A673 (cell line): Measurements from ENCODE around the gene BPHL. TPM values are rescaled to one million over a fixed set of nuclear protein-coding genes. Genes with fewer than 3 reads are reported as not detected.

Experiments used
- BruUV-seq: library from RNA; stranded (reverse); fragments of 400-500 nt; replicated peaks from 2 replicates; lab custom pipeline; 2021; lab: Mats Ljungman, UMichigan
- CTCF ChIA-PET: fragments of 300-600 bp; sonication (Branson Sonifier 250); formaldehyde crosslinking; loops from one replicate; lab custom pipeline; 2022; ENCODE audit warnings: antibody characterized with exemption; lab: Charles Lee
- POLR2A ChIA-PET: fragments of 300-600 bp; sonication (Branson Sonifier 250); formaldehyde crosslinking; loops from one replicate; lab custom pipeline; 2022; ENCODE audit warnings: antibody characterized with exemption; ENCODE audit not compliant: low non-redundant PET; lab: Charles Lee
- DNase-seq: peaks from one replicate; pipeline ENCODE4 v3.0.0-alpha.2; 2015; ENCODE audit warnings: low spot score
- H3K27ac ChIP-seq: fragments of 200-600 bp; sonication (generic); 2 replicates; pipeline ENCODE4 v1.5.1; 2016; ENCODE audit warnings: mixed run types, low read depth, mild to moderate bottlenecking, mixed read lengths, antibody characterized with exemption, low read length; ENCODE audit not compliant: poor library complexity, severe bottlenecking
- H3K27me3 ChIP-seq: fragments of 200-600 bp; sonication (generic); replicated peaks from 2 replicates; pipeline ENCODE4 v1.6.1; 2017; ENCODE audit warnings: mixed run types, low read depth, mild to moderate bottlenecking, mixed read lengths, antibody characterized with exemption, low read length; ENCODE audit not compliant: insufficient read depth, poor library complexity
- H3K36me3 ChIP-seq: fragments of 200-600 bp; sonication (generic); 2 replicates; pipeline ENCODE4 v1.6.1; 2016; ENCODE audit warnings: mixed run types, mild to moderate bottlenecking, mixed read lengths, antibody characterized with exemption, low read length; ENCODE audit not compliant: insufficient read depth, poor library complexity, severe bottlenecking
- H3K4me1 ChIP-seq: fragments of 200-600 bp; sonication (generic); 2 replicates; pipeline ENCODE4 v1.6.1; 2017; ENCODE audit warnings: mixed run types, mild to moderate bottlenecking, mixed read lengths, antibody characterized with exemption, low read length; ENCODE audit not compliant: insufficient read depth, poor library complexity, severe bottlenecking
- H3K4me3 ChIP-seq: fragments of 200-600 bp; sonication (generic); 2 replicates; pipeline ENCODE4 v1.5.1; 2016; ENCODE audit warnings: low read depth, mixed run types, mild to moderate bottlenecking, mixed read lengths, low read length; ENCODE audit not compliant: poor library complexity, severe bottlenecking
- H3K9me3 ChIP-seq: fragments of 200-600 bp; sonication (generic); 2 replicates; pipeline ENCODE4 v1.6.1; 2016; ENCODE audit warnings: mixed run types, low read depth, mild to moderate bottlenecking, mixed read lengths, antibody characterized with exemption, low read length; ENCODE audit not compliant: poor library complexity, severe bottlenecking
- EZH2 ChIP-seq: fragments of 200-600 bp; sonication (generic); IDR thresholded peaks from 2 replicates; pipeline ENCODE4 v1.6.1; 2017; ENCODE audit warnings: borderline replicate concordance, low read depth, mild to moderate bottlenecking, mixed read lengths, antibody characterized with exemption, low read length; ENCODE audit not compliant: poor library complexity, severe bottlenecking
- intact Hi-C: fragments of 100-400 bp; cut with micrococcal nuclease; formaldehyde crosslinking; loops from one replicate; pipeline ENCODE4 v1.10.0; 2022; ENCODE audit not compliant: unreplicated experiment
- total RNA-seq: library from RNA; stranded (reverse); gene quantifications from 2 replicates; pipeline ENCODE4 v1.2.3, GENCODE V29; 2021
- TF ChIP-seq, protein P1 (sequence below): fragments of 300-800, 200-600 bp; sonication (generic); conservative IDR thresholded peaks from 2 replicates; pipeline ENCODE4 v1.5.1; 2017; ENCODE audit warnings: low read depth, mild to moderate bottlenecking, antibody characterized with exemption, low read length, moderate library complexity, mixed read lengths

Gene BPHL
- total RNA-seq, 1 experiment from 2014 or later, result 30.8 TPM

GRCh38 chr6:3193102-3193849, 74.8 kb downstream of the BPHL start:
- no peak for DNase-seq
- intact Hi-C loops, result no loop called here
- ChIA-PET POLR2A (no interaction called here), CTCF (no interaction called here)
- H3K36me3 ChIP-seq, result no peaks in the 10 kb centered on the region
- H3K4me3 ChIP-seq, result no peak overlapping the region
- no peak overlapping the region for H3K27ac ChIP-seq
- H3K27me3 ChIP-seq, result no peaks in the 10 kb centered on the region
- TF ChIP-seq, protein P1, sequence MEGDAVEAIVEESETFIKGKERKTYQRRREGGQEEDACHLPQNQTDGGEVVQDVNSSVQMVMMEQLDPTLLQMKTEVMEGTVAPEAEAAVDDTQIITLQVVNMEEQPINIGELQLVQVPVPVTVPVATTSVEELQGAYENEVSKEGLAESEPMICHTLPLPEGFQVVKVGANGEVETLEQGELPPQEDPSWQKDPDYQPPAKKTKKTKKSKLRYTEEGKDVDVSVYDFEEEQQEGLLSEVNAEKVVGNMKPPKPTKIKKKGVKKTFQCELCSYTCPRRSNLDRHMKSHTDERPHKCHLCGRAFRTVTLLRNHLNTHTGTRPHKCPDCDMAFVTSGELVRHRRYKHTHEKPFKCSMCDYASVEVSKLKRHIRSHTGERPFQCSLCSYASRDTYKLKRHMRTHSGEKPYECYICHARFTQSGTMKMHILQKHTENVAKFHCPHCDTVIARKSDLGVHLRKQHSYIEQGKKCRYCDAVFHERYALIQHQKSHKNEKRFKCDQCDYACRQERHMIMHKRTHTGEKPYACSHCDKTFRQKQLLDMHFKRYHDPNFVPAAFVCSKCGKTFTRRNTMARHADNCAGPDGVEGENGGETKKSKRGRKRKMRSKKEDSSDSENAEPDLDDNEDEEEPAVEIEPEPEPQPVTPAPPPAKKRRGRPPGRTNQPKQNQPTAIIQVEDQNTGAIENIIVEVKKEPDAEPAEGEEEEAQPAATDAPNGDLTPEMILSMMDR, result no peak
- no peak for TF ChIP-seq EZH2
- H3K9me3 ChIP-seq, result no peaks in the 10 kb centered on the region
- BruUV-seq, result no TSS peak
- peaks cover 18% of the 10 kb centered on the region for H3K4me1 ChIP-seq

DNA sequence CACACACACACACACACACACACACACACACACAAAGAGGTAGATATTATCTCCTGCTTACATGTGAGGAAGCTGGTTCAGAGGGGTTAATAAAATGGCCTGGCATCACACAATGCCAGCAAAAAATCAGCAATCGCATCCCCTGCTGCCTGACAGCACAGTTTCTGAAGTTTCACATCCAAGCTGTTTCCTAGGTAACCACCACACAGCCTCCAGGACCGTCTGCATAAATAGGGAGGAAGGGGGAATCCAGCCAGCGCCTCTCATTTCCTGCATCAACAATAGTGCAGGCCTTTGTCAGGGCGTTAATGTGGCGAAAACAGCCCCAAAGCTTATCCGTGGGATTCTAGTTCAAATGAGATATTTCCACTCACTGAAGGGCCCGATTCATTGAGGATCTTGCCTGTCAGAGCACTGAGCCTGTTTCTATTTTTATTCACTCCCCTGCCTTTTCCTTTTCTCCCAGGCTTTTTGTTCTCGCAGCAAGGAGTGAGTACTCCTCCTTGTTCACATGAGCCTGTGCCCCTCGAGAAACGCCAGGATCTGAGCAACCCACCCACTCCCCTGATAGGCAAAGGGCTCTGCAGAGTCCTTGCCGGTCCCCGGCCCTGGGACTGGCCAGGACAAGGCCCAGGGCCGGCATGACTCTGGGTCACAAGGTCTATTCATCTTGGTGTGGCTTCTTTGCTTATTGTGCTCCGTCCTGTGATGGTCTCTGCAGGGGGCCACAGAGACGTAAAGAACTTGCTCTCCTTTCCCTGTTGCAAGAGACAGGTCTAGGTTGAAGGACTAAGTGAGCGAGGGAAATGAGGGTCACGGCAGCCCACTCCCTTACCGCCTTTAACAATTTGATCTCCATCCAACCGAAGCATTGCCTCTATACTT, 76.3 kb downstream of the BPHL start:
- TF ChIP-seq EZH2, result no peak
- TF ChIP-seq, protein P1, result no peak
- BruUV-seq, result no TSS peak

DNA sequence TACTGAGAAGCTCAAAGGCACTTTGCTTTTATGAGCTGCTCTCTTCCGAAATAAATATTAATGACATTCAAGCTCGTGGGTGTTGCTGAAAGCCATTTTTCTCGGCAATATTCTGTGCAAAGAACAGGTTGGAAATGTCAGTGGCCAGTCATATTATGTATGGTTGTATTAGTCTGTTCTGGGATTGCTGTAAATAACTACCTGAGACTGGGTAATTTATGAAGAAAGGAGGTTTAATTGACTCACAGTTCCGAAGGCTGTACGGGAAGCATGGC, 76.8 kb downstream of the BPHL start:
- TF ChIP-seq EZH2, result no peak
- TF ChIP-seq, protein P1, result no peak
- no peak for DNase-seq
- H3K9me3 ChIP-seq, result no peaks in the 10 kb centered on the region
- peak overlapping the region; percentile 51 for H3K27ac ChIP-seq
- no TSS peak for BruUV-seq
- CTCF ChIA-PET, result no interaction called here
- H3K27me3 ChIP-seq, result no peaks in the 10 kb centered on the region
- POLR2A ChIA-PET, result no interaction called here
- intact Hi-C loops, result no loop called here
- H3K36me3 ChIP-seq, result no peaks in the 10 kb centered on the region
- peaks cover 18% of the 10 kb centered on the region for H3K4me1 ChIP-seq
- H3K4me3 ChIP-seq, result no peak overlapping the region

More for the DNA sequence above, 76.3 kb downstream of the BPHL start:
- peak; percentile 64 for DNase-seq
- H3K36me3 ChIP-seq, result no peaks in the 10 kb centered on the region
- no peaks in the 10 kb centered on the region for H3K27me3 ChIP-seq
- H3K4me3 ChIP-seq, result no peak overlapping the region
- H3K27ac ChIP-seq, result peak overlapping the region; percentile 51
- no peaks in the 10 kb centered on the region for H3K9me3 ChIP-seq
- POLR2A ChIA-PET, result no interaction called here
- CTCF ChIA-PET, result no interaction called here
- H3K4me1 ChIP-seq, result peaks cover 18% of the 10 kb centered on the region
- intact Hi-C loops, result no loop called here
